Measurements from ENCODE around the gene ZNF428.

Gene ZNF428

GRCh38 chr19:43616954-43617353 is 2.5 kb downstream of the ZNF428 start:
- DNase-seq (ENCODE audit: low spot score), result no peak
- TF ChIP-seq CTCF (IDR thresholded peaks at IDR 0.05), result no peak
- H3K27ac ChIP-seq, result no peak overlapping the region
- H3K4me3 ChIP-seq, result no peak overlapping the region

- TF ChIP-seq CTCF (IDR thresholded peaks at IDR 0.05), result no peak
- Histone ChIP-seq H3K4me3 (no peak overlapping the region), H3K27ac (no peak overlapping the region)
- no peak for DNase-seq (ENCODE audit: low spot score)
Observed at GRCh38 chr19:43616306-43616705, 3.1 kb downstream of the ZNF428 start.

GRCh38 chr19:43612374-43612773 is 7.1 kb downstream of the ZNF428 start:
- Histone ChIP-seq H3K4me3 (no peak overlapping the region), H3K27ac (no peak overlapping the region)
- no peak for DNase-seq (ENCODE audit: low spot score)
- no peak for TF ChIP-seq CTCF (IDR thresholded peaks at IDR 0.05)

GRCh38 chr19:43611788-43612187 is 7.6 kb downstream of the ZNF428 start, which contains the start of gene SRRM5:
Gene SRRM5 (plus strand): TSS chr19:43612088. CDS start chr19:43612122, 34 bp downstream.
- DNase-seq (ENCODE audit: low spot score), result no peak
- no peak for TF ChIP-seq CTCF (IDR thresholded peaks at IDR 0.05)
- Histone ChIP-seq H3K27ac (no peak within 1 kb of the TSS), H3K4me3 (no peak within 1 kb of the TSS)

GRCh38 chr19:43610493-43610892 is 8.9 kb downstream of the ZNF428 start:
- Histone ChIP-seq H3K4me3 (no peak overlapping the region), H3K27ac (no peak overlapping the region)
- DNase-seq (ENCODE audit: low spot score), result no peak
- TF ChIP-seq CTCF (IDR thresholded peaks at IDR 0.05), result no peak

- no peak overlapping the region for H3K27ac ChIP-seq
- DNase-seq (ENCODE audit: low spot score), result no peak
- H3K4me3 ChIP-seq, result no peak overlapping the region
- TF ChIP-seq CTCF (IDR thresholded peaks at IDR 0.05), result no peak
Observed at GRCh38 chr19:43609872-43610271, 9.6 kb downstream of the ZNF428 start.

GRCh38 chr19:43607238-43608205 is 11.9 kb downstream of the ZNF428 start:
- TF ChIP-seq CTCF (IDR thresholded peaks at IDR 0.05), result no peak
- DNase-seq (ENCODE audit: low spot score), result no peak
- Histone ChIP-seq H3K27ac (no peak overlapping the region), H3K4me3 (no peak overlapping the region)

Measured in coronary artery (tissue), 2 donors.